Osteocyte (in vitro differentiated cells): ENCODE measurements around the gene SPTBN1. TPM values are rescaled to one million over a fixed set of nuclear protein-coding genes. Genes with fewer than 3 reads are reported as not detected.

ENCODE experiments used
- DNase-seq: peaks from one replicate; pipeline ENCODE4 v3.0.0; 2021; ENCODE audit warnings: mixed read lengths; ENCODE audit not compliant: unreplicated experiment; ENCODE audit errors: extremely low spot score
- H3K27ac Mint-ChIP-seq: one replicate; pipeline ENCODE4 v1.8.0; 2021; ENCODE audit warnings: mild to moderate bottlenecking, mixed read lengths; ENCODE audit not compliant: unreplicated experiment
- H3K27me3 Mint-ChIP-seq: one replicate; pipeline ENCODE4 v1.8.0; 2021; ENCODE audit warnings: mixed read lengths; ENCODE audit not compliant: unreplicated experiment
- H3K36me3 Mint-ChIP-seq: one replicate; pipeline ENCODE4 v1.8.0; 2021; ENCODE audit warnings: mixed read lengths; ENCODE audit not compliant: unreplicated experiment
- H3K4me1 Mint-ChIP-seq: one replicate; pipeline ENCODE4 v1.8.0; 2021; ENCODE audit warnings: mixed read lengths; ENCODE audit not compliant: unreplicated experiment
- H3K4me3 Mint-ChIP-seq: one replicate; pipeline ENCODE4 v1.8.0; 2021; ENCODE audit warnings: mild to moderate bottlenecking, moderate library complexity, mixed read lengths; ENCODE audit not compliant: unreplicated experiment
- H3K9me3 Mint-ChIP-seq: one replicate; pipeline ENCODE4 v1.8.0; 2021; ENCODE audit warnings: mixed read lengths; ENCODE audit not compliant: unreplicated experiment
- total RNA-seq: library from RNA; stranded (reverse); gene quantifications from 2 replicates; pipeline ENCODE4 v1.2.1, GENCODE V29; 2021
- TF ChIP-seq, protein P1 (sequence below): fragments of 200-600 bp; sonication (generic); IDR thresholded peaks from 2 replicates; pipeline ENCODE4 v1.5.0; 2021; ENCODE audit warnings: antibody characterized with exemption, mild to moderate bottlenecking, moderate library complexity

SPTBN1 gene
- total RNA-seq, 1 donor from 2014 or later = 248 TPM

- H3K27ac Mint-ChIP-seq = no peak overlapping the region
- H3K9me3 Mint-ChIP-seq = no peaks in the 10 kb centered on the region
- H3K36me3 Mint-ChIP-seq = peaks cover 79% of the 10 kb centered on the region
These were observed 208.2 kb downstream of the SPTBN1 start for GRCh38 chr2:54664238-54664786.

GRCh38 chr2:54665436-54665856, 209.3 kb downstream of the SPTBN1 start:
- TF ChIP-seq, protein P1, sequence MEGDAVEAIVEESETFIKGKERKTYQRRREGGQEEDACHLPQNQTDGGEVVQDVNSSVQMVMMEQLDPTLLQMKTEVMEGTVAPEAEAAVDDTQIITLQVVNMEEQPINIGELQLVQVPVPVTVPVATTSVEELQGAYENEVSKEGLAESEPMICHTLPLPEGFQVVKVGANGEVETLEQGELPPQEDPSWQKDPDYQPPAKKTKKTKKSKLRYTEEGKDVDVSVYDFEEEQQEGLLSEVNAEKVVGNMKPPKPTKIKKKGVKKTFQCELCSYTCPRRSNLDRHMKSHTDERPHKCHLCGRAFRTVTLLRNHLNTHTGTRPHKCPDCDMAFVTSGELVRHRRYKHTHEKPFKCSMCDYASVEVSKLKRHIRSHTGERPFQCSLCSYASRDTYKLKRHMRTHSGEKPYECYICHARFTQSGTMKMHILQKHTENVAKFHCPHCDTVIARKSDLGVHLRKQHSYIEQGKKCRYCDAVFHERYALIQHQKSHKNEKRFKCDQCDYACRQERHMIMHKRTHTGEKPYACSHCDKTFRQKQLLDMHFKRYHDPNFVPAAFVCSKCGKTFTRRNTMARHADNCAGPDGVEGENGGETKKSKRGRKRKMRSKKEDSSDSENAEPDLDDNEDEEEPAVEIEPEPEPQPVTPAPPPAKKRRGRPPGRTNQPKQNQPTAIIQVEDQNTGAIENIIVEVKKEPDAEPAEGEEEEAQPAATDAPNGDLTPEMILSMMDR = peak; percentile 61
- peak; percentile 60 for DNase-seq
- H3K27ac Mint-ChIP-seq = peak overlapping the region; percentile 87
- H3K36me3 Mint-ChIP-seq = peaks cover 73% of the 10 kb centered on the region
- H3K9me3 Mint-ChIP-seq = no peaks in the 10 kb centered on the region
- H3K4me3 Mint-ChIP-seq = no peak overlapping the region
- H3K4me1 Mint-ChIP-seq = peaks cover 37% of the 10 kb centered on the region
- no peaks in the 10 kb centered on the region for H3K27me3 Mint-ChIP-seq

More at GRCh38 chr2:54664238-54664786, 208.2 kb downstream of the SPTBN1 start:
- Mint-ChIP-seq H3K4me1 (peaks cover 26% of the 10 kb centered on the region), H3K4me3 (no peak overlapping the region), H3K27me3 (no peaks in the 10 kb centered on the region)
- TF ChIP-seq, protein P1 = no peak
- DNase-seq = peak; percentile 23

DNA sequence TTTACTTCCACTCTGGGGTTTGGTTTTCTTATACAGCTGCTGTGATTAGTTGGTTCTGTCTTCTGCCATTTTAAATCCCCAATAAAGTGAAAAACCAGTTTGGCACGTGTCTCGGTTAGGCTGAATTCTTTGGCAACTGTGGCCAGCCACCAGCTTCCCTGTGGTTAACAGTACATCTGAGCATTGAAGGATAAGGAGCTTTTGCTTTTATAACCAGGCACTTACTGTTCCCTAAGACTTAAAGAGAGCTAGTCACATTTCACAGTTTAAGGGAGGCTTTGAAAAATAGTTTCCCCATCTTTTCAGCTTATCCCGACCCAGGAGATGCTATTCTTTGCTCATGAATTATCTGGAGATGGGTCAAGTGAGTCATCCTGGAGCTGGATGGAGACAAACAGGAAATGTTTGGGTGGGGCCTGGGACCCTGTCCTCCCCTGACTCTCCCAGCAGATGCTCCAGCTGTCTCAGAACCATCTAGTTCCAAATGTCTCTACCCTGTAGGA, 210.1 kb downstream of the SPTBN1 start:
- Mint-ChIP-seq H3K9me3 (no peaks in the 10 kb centered on the region), H3K4me1 (peaks cover 37% of the 10 kb centered on the region), H3K27me3 (no peaks in the 10 kb centered on the region), H3K4me3 (no peak overlapping the region), H3K27ac (peak overlapping the region; percentile 87), H3K36me3 (peaks cover 73% of the 10 kb centered on the region)
- TF ChIP-seq, protein P1 = no peak
- DNase-seq = peak; percentile 34

- peak overlapping the region; percentile 87 for H3K27ac Mint-ChIP-seq
- H3K4me3 Mint-ChIP-seq = no peak overlapping the region
- TF ChIP-seq, protein P1 = no peak
- no peaks in the 10 kb centered on the region for H3K9me3 Mint-ChIP-seq
- H3K36me3 Mint-ChIP-seq = peaks cover 68% of the 10 kb centered on the region
- no peaks in the 10 kb centered on the region for H3K27me3 Mint-ChIP-seq
- DNase-seq = peak; percentile 54
- peaks cover 37% of the 10 kb centered on the region for H3K4me1 Mint-ChIP-seq
These were observed 210.6 kb downstream of the SPTBN1 start for GRCh38 chr2:54666634-54667265.

DNA sequence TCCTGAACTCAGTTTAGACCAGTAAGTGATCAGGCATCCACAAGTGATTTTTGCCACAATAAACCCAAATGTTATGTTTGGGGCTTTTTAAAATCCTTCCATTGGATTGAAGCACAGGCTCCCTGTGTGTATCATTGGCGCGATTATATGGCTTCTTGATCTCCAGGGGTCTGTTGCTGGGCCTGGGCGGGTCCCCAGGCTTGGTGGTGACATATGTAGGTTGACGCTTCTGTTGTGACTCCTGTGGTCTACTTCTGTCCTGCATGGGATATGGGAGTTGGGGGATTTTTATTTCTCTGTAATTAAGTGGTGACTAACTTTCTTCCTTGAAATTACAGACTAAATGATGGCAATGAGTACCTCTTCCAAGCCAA, 211.1 kb downstream of the SPTBN1 start:
- H3K9me3 Mint-ChIP-seq = no peaks in the 10 kb centered on the region
- DNase-seq = peak; percentile 56
- peaks cover 65% of the 10 kb centered on the region for H3K36me3 Mint-ChIP-seq
- H3K4me3 Mint-ChIP-seq = no peak overlapping the region
- no peaks in the 10 kb centered on the region for H3K27me3 Mint-ChIP-seq
- H3K27ac Mint-ChIP-seq = peak overlapping the region; percentile 44
- TF ChIP-seq, protein P1 = no peak
- peaks cover 37% of the 10 kb centered on the region for H3K4me1 Mint-ChIP-seq
